Raji (cell line): ENCODE measurements around the gene KCNT2.

Experiments
- POLR2A ChIP-seq: IDR thresholded peaks from 2 replicates; pipeline ENCODE4 v1.6.1; 2011; ENCODE audit warnings: low read depth, low read length, control low read depth; ENCODE audit not compliant: insufficient read depth

KCNT2 gene

GRCh38 chr1:196449460-196449859 is 158.8 kb downstream of the KCNT2 start:
- no peak for TF ChIP-seq POLR2A

- no peak for TF ChIP-seq POLR2A
These were observed 162.5 kb downstream of the KCNT2 start for GRCh38 chr1:196445775-196446174.

GRCh38 chr1:196444634-196445033 is 163.6 kb downstream of the KCNT2 start:
- TF ChIP-seq POLR2A: no peak

- TF ChIP-seq POLR2A: no peak
These were observed 165.9 kb downstream of the KCNT2 start for GRCh38 chr1:196442366-196442765.

- no peak for TF ChIP-seq POLR2A
These were observed 167.5 kb downstream of the KCNT2 start for GRCh38 chr1:196440711-196441110.

GRCh38 chr1:196438329-196438728 is 169.9 kb downstream of the KCNT2 start:
- TF ChIP-seq POLR2A: no peak

GRCh38 chr1:196437671-196438070 is 170.6 kb downstream of the KCNT2 start:
- TF ChIP-seq POLR2A: no peak

GRCh38 chr1:196433000-196433399 is 175.2 kb downstream of the KCNT2 start:
- no peak for TF ChIP-seq POLR2A

- no peak for TF ChIP-seq POLR2A
These were observed 180.1 kb downstream of the KCNT2 start for GRCh38 chr1:196427976-196428734.

GRCh38 chr1:196425513-196425912 is 182.7 kb downstream of the KCNT2 start:
- no peak for TF ChIP-seq POLR2A

GRCh38 chr1:196423612-196424011 is 184.6 kb downstream of the KCNT2 start:
- no peak for TF ChIP-seq POLR2A

- no peak for TF ChIP-seq POLR2A
These were observed 189.5 kb downstream of the KCNT2 start for GRCh38 chr1:196418772-196419171.

- no peak for TF ChIP-seq POLR2A
These were observed 192.3 kb downstream of the KCNT2 start for GRCh38 chr1:196415978-196416377.

- no peak for TF ChIP-seq POLR2A
These were observed 195.9 kb downstream of the KCNT2 start for GRCh38 chr1:196412326-196412725.

GRCh38 chr1:196410768-196411167 is 197.5 kb downstream of the KCNT2 start:
- no peak for TF ChIP-seq POLR2A

GRCh38 chr1:196409586-196409985 is 198.7 kb downstream of the KCNT2 start:
- no peak for TF ChIP-seq POLR2A
